H1 (cell line): Measurements from ENCODE around the gene TPD52L2.

ENCODE experiments used
- CHD1 ChIP-seq: IDR thresholded peaks from 2 replicates; pipeline ENCODE4 v1.6.1; 2012; ENCODE audit warnings: low read depth, low read length, improper control_type of control experiment
- CREB1 ChIP-seq: IDR thresholded peaks from 2 replicates; pipeline ENCODE4 v1.6.1; 2012; ENCODE audit warnings: inconsistent platforms
- EP300 ChIP-seq, 2 experiments: IDR thresholded peaks; 1 replicate in 1 of 2; 2 replicates in 1 of 2; pipeline ENCODE4 v1.6.1; 2011 to 2012; ENCODE audit warnings: low read depth in 2 of 2, low read length in 2 of 2, mild to moderate bottlenecking in 2 of 2, borderline replicate concordance in 1 of 2, inconsistent platforms in 1 of 2, moderate library complexity in 1 of 2
- KDM1A ChIP-seq: fragments of 200-600, 300-600 bp; sonication (generic); IDR thresholded peaks from 2 replicates; pipeline ENCODE4 v1.7.1; 2016; ENCODE audit warnings: mild to moderate bottlenecking, low read length, borderline replicate concordance
- RAD21 ChIP-seq, 2 experiments: IDR thresholded peaks in 1 of 2; conservative IDR thresholded peaks in 1 of 2; 2 replicates each; pipeline ENCODE4 v1.6.1; 2011; ENCODE audit warnings: low read depth in 2 of 2, low read length in 2 of 2, improper control_type of control experiment in 1 of 2, inconsistent platforms in 1 of 2, mild to moderate bottlenecking in 1 of 2, moderate library complexity in 1 of 2
- RBBP5 ChIP-seq: IDR thresholded peaks from 2 replicates; pipeline ENCODE4 v1.7.1; 2012; ENCODE audit warnings: low read depth, mild to moderate bottlenecking, inconsistent platforms, low read length, moderate library complexity, borderline replicate concordance
- SIN3A ChIP-seq, 2 experiments: IDR thresholded peaks in 1 of 2; conservative IDR thresholded peaks in 1 of 2; 2 replicates each; pipeline ENCODE4 v1.6.1; 2011 to 2012; ENCODE audit warnings: low read length in 2 of 2, improper control_type of control experiment in 1 of 2, low read depth in 1 of 2, mild to moderate bottlenecking in 1 of 2
- SP1 ChIP-seq: IDR thresholded peaks from 2 replicates; pipeline ENCODE4 v1.6.1; 2011; ENCODE audit warnings: low read depth, low read length
- TF ChIP-seq, protein P1 (sequence below), 3 experiments: IDR thresholded peaks; 1 replicate in 2 of 3; 2 replicates in 1 of 3; pipeline versions ENCODE4 v1.5.1 to v1.6.1; 2011; ENCODE audit warnings: low read length in 3 of 3, mild to moderate bottlenecking in 3 of 3, inconsistent platforms in 2 of 3, low read depth in 1 of 3, moderate library complexity in 1 of 3; ENCODE audit not compliant: insufficient read depth in 1 of 3; ENCODE audit errors: control extremely low read depth in 1 of 3
- TF ChIP-seq, protein P2 (sequence below): IDR thresholded peaks from 2 replicates; pipeline ENCODE4 v1.6.1; 2011; ENCODE audit warnings: low read length, improper control_type of control experiment

DNA sequence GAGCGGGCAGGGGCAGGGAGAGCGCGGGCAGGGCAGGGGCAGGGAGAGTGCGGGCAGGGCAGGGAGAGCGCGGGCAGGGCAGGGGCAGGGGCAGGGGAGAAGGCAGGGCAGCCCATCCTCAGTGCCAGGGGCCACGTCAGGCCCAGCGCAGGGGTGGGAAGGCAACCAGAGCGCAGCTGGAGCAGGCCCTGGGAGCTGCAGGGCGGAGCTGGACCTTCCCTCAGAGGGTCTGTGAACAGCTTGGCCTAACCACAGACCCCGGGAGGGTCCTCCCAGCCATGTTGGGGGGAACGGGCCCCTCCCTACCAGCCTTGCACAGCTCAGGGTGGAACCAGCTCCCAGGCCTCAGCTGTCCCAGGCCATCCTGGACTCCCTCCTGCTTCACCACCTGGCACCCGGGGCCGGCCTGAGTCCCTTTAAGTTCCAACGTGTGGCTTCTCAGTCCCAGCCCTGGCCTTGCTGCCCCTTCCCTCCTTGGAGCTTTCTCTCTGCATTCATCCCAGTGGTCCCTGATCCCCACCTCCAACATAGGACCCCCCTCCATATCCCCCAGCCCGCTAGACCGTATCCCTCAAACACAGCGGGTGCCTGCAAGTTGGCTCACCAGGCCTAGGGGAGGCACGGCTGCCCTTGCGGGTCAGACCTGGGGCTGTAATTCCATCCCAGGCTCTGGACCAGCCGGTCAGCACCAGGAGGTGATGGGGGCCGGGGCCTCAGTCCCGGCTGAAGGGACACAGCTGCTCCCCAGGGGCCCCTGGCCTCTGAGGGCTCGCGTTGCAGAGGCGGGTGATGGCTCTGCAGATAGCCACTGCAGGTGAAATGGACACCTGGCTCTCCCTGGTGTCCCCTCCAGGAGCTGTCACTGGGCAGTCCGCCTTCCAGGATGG lies 28.4 kb upstream of the TPD52L2 start:
- TF ChIP-seq, protein P1, sequence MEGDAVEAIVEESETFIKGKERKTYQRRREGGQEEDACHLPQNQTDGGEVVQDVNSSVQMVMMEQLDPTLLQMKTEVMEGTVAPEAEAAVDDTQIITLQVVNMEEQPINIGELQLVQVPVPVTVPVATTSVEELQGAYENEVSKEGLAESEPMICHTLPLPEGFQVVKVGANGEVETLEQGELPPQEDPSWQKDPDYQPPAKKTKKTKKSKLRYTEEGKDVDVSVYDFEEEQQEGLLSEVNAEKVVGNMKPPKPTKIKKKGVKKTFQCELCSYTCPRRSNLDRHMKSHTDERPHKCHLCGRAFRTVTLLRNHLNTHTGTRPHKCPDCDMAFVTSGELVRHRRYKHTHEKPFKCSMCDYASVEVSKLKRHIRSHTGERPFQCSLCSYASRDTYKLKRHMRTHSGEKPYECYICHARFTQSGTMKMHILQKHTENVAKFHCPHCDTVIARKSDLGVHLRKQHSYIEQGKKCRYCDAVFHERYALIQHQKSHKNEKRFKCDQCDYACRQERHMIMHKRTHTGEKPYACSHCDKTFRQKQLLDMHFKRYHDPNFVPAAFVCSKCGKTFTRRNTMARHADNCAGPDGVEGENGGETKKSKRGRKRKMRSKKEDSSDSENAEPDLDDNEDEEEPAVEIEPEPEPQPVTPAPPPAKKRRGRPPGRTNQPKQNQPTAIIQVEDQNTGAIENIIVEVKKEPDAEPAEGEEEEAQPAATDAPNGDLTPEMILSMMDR (IDR thresholded peaks at IDR 0.05; ENCODE audit: control extremely low read depth in 1 of 3, insufficient read depth in 1 of 3, low read depth in 1 of 3, low read length in 3 of 3): no peak
- TF ChIP-seq SP1 (no peak), RAD21 (IDR thresholded peaks at IDR 0.05 in 1 of 2, conservative IDR thresholded peaks at IDR 0.05 in 1 of 2; ENCODE audit: low read depth in 2 of 2, low read length in 2 of 2) (no peak), EP300 (IDR thresholded peaks at IDR 0.05; ENCODE audit: borderline replicate concordance in 1 of 2, low read depth in 2 of 2, low read length in 2 of 2) (no peak), KDM1A (no peak), CHD1 (no peak), CREB1 (no peak), RBBP5 (no peak), SIN3A (conservative IDR thresholded peaks at IDR 0.05 in 1 of 2, IDR thresholded peaks at IDR 0.05 in 1 of 2; ENCODE audit: low read depth in 1 of 2, low read length in 2 of 2) (no peak)
- TF ChIP-seq, protein P2, sequence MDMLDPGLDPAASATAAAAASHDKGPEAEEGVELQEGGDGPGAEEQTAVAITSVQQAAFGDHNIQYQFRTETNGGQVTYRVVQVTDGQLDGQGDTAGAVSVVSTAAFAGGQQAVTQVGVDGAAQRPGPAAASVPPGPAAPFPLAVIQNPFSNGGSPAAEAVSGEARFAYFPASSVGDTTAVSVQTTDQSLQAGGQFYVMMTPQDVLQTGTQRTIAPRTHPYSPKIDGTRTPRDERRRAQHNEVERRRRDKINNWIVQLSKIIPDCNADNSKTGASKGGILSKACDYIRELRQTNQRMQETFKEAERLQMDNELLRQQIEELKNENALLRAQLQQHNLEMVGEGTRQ: no peak
